HG03064 (cell line): ENCODE data around the gene TAMM41.
"Not testable (repeated sequence)": the region's sequence is repeated elsewhere in the genome, so short reads cannot be mapped to it uniquely, and the experiment has no call there.

Source experiments
- ATAC-seq: cut with Tn5 transposase; IDR thresholded peaks from one replicate; pipeline ENCODE4 v1.9.1; 2021; ENCODE audit warnings: low read depth; ENCODE audit not compliant: unreplicated experiment

Gene TAMM41

DNA sequence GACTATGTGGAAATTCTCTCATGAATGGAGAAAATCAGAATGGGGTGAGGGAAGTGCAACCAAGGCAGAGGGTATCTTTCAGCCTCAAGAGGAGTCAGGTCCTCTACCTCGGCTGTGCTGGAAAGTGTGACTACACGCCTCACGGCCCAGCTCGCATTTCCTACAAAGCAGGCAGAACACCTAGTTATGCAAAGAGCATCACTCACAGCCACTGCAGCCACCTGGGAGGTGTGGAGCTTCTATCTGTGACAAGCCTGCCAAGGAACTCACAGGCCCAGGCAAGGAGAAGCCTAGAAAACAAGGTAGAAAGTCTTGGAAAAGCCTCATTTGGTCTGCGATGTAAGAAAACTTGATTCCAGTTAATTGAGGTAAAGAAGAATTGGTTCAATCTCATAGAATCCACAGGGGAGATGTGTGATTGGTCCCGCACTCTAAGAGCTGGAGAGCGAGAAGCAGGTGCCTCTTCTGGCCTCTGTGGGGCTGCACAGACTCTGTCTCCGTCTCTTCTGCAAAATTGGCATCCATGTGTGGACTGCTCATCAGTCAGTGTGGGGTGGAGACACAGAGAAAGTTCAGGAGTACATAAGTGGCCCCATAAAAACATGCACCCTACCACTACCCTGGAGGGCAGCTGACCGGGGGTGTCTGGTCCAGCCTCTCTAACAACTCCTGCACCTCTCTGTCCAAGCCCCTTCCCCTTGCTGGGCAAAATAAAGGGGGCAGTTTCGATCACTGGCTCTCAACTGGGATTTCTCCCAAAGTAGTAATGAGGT lies 76.8 kb downstream of the TAMM41 start:
- peak; percentile 5 for ATAC-seq

DNA sequence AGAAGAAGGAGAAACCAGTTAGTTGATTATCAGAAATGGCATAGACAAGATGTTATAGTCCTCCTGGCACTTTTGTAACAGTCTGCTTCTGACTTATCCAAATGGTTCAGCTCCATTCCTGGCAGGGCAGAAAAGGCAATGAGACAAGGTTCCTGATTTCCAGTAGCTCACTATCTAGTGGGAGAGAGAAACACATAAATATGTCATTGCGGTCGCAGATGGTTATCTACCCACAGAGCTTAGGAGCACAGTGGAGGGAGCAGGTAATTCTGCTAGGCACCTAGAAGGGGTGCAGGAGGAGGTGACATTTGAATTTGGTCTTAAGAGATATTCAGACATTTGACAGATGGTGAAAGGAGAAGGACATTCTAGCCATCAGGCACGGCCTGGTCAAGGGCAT lies 78.1 kb downstream of the TAMM41 start:
- no peak for ATAC-seq

DNA sequence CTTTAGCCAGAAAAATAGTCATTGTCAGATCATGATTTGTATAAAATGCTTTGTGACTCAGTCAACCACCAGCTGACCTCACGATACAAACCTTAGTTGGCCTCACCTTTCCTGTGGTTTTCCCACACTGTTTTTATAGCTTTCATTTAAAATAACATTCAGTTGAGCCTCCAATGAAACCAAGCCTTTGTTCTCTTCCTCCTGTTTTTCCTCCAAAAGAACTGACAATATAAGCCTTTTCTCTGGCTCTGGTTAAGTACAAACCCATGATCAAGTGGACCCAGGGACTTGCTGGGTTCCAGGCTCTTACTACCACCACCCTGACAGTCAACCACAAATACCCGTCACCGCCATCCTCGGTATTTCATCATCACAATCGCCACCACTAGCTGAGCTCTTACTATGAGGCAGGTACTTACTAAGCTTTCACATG lies 81.7 kb downstream of the TAMM41 start:
- no peak for ATAC-seq

DNA sequence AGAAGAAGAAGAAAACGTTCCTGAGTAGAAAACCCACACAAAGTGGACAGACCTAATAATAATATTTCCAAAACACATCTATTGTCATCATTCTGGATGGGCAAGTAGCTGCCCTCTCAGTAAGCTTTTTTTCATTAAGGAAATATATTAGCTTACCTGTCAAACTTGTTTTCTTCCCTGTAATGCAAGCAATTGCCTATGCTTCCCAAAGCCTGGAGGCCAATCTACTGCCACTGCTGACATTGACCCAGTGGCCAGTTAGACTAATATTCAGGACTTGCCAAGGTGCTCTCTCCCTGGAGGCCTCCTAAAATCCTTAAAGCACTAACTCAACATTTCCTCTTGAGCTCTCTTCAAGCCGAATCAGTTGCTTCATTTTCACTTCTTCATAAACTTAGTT lies 86.7 kb downstream of the TAMM41 start:
- no peak for ATAC-seq

DNA sequence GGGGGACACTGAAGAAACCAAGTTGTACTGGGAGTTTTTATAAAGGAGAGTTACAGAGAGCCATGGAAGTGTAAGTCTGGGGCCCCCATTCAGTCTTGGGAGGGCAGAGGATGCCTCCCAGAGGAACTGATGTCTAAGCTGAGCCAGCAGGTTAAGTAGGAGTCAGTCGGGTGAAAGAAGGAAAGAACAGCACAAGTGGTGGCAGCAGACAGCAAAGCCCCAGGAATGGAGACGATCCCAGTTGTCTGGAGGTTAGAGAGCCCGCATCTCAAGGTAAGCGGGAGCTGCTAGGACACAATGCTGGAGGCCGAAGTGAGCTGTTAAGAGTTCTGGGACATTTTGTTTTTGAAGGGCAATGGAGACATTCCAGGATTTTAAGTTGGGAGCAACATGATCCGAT lies 88.8 kb downstream of the TAMM41 start:
- no peak for ATAC-seq

DNA sequence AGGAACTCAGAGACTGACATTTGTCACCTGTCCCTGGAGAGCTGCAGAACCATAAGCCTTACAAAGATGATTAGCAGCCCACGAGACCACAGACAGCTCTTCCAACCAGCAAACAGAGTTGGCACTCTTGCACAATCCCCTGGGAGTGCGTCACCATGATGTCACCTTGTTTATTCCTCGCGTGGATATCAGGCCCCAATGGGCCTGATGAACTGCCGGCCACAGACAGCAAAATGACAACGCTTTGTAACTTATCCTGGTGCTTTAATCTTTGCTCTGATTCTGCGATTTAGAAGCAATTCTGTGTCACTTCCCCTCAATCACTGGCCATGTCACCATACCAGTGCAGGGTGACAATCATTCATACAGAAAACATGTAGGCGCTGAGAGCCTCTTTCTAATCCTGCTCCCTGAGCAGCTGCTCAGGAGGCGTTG lies 89.2 kb downstream of the TAMM41 start:
- ATAC-seq: no peak

DNA sequence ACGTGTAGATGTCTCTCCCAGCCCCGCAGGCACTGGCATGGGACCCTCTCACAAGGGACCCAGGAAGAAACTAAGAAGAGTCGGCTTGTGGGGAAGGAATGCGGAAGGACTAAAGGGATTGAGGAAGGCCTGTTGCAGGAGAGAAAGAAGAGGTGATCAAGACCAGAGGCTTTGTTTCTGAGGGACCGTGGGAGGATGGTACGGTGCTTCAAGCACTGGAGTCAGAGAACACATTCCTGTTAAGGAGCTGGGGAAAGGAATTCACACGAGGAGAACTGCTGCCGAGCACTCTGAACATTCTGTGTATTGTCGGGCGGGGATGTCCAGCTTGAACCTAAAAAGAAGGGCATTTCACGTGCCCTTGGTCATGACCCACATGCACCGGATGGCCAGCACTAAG lies 91.4 kb downstream of the TAMM41 start:
- ATAC-seq: no peak

DNA sequence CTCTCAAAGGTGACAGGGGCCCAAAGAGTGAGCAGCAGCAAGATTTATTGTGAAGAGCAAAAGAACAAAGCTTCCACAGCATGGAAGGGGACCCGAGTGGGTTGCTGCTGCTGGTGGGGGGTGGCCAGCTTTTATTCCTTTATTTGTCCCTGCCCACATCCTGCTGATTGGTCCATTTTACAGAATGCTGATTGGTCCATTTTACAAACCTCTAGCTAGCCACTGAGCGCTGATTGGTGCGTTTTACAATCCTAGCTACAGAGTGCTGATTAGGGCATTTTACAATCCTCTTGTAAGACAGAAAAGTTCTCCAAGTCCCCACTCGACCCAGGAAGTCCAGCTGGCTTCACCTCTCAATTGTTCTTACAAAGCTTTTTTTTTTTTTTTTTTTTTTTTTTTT lies 94.4 kb downstream of the TAMM41 start:
- not testable (repeated sequence) for ATAC-seq

DNA sequence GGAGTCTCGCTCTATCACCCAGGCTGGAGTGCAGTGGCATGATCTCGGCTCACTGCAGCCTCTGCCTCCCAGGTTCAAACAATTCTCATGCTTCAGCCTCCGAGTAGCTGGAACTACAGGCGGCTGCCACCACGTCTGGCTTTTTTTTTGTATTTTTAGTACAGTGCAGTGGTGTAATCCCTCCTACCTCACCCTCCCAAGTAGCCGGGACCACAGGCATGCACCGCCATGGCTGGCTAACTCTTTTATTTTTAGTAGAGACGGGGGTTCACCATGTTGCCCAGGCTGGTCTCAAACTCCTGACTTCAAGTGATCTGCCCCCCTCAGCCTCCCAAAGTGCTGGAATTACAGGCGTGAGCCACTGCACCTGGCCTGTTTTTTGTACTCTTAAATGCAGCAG lies 98.4 kb downstream of the TAMM41 start:
- not testable (repeated sequence) for ATAC-seq
